ENCODE results near the gene FASTK.
"Not testable (repeated sequence)": the region's sequence is repeated elsewhere in the genome, so short reads cannot be mapped to it uniquely, and the experiment has no call there.

The FASTK gene

DNA sequence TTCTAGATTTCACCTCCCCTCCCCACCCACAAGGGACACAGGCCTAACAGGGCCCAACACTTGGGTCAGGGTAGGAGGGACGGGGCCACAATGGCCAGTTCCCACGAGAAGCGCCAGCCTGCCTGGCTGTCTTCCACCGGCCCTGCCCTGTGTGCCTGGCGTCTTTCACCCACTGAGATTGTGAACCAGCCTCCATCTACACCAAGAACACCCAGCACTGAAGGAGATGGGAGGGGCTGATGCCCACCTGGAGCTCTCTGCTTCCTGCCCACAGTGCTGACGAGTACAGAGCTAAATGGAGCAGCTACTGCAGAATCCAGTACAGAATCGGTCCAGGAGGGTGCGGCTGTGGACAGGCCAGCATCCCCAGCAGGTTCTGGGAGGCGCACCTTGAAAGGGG lies 34.6 kb downstream of the FASTK start:
- DNase-seq (ENCODE audit: low spot score in 2 of 2) (no peak), ATAC-seq (no peak)
- no peak overlapping the region for H3K4me3 Mint-ChIP-seq
- peak overlapping the region; percentile 43 for H3K27ac Mint-ChIP-seq
- no peaks in the 10 kb centered on the region for H3K4me1 Mint-ChIP-seq
- H3K9me3 Mint-ChIP-seq: no peaks in the 10 kb centered on the region
- H3K36me3 Mint-ChIP-seq: peaks cover 5% of the 10 kb centered on the region

DNA sequence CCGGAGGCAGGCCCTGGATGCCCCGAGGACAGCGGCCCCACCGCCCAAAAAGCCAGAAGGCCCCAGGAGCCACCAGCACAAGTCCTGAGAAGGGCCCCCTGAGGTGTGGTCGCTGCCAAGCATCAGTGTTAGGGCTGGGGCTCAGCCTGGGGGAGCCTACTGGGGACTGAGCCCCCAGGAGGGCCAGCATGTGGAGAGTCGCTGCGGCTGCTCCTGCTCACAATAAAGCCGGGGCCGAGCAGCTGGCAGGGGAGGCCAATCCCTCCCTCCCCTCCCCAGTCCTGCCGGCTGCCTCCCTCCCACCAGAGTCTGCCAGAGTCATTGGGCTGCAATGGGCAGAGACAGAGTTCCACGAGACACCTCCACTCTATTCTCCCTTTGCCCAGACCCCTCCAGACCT lies 35.3 kb downstream of the FASTK start:
- Mint-ChIP-seq H3K27ac (peak overlapping the region; percentile 43), H3K9me3 (no peaks in the 10 kb centered on the region), H3K4me3 (no peak overlapping the region), H3K36me3 (peaks cover 5% of the 10 kb centered on the region), H3K4me1 (peaks cover 1% of the 10 kb centered on the region)
- ATAC-seq (no peak), DNase-seq (ENCODE audit: low spot score in 2 of 2) (no peak)

DNA sequence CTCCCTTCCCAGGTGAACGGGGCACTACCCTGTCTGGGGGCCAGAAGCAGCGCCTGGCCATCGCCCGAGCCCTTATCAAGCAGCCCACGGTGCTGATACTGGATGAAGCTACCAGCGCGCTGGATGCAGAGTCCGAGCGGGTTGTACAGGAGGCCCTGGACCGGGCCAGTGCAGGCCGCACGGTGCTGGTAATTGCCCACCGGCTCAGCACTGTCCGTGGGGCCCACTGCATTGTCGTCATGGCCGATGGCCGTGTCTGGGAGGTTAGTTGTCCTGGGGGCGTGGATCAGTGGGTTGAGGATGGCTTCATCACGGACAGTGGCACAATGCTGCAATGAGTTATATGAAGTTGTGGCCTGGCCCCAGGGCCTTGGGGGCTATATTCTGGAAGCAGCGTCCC lies 36.6 kb downstream of the FASTK start:
- H3K4me1 Mint-ChIP-seq: peaks cover 14% of the 10 kb centered on the region
- no peaks in the 10 kb centered on the region for H3K9me3 Mint-ChIP-seq
- H3K27ac Mint-ChIP-seq: no peak overlapping the region
- DNase-seq (ENCODE audit: low spot score in 2 of 2): no peak
- no peak for ATAC-seq
- H3K4me3 Mint-ChIP-seq: no peak overlapping the region
- peaks cover 11% of the 10 kb centered on the region for H3K36me3 Mint-ChIP-seq

DNA sequence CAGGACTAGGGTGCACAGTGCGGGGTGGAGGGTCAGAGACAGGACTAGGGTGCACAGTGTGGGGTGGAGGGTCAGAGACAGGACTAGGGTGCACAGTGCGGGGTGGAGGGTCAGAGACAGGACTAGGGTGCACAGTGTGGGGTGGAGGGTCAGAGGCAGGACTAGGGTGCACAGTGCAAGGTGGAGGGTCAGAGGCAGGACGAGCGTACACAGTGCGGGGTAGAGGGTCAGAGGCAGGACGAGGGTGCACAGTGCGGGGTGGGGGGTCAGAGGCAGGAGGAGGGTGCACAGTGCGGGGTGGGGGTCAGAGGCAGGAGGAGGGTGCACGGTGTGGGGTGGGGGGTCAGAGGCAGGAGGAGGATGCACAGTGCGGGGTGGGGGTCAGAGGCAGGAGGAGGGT lies 37.2 kb downstream of the FASTK start:
- ATAC-seq: not testable (repeated sequence)

DNA sequence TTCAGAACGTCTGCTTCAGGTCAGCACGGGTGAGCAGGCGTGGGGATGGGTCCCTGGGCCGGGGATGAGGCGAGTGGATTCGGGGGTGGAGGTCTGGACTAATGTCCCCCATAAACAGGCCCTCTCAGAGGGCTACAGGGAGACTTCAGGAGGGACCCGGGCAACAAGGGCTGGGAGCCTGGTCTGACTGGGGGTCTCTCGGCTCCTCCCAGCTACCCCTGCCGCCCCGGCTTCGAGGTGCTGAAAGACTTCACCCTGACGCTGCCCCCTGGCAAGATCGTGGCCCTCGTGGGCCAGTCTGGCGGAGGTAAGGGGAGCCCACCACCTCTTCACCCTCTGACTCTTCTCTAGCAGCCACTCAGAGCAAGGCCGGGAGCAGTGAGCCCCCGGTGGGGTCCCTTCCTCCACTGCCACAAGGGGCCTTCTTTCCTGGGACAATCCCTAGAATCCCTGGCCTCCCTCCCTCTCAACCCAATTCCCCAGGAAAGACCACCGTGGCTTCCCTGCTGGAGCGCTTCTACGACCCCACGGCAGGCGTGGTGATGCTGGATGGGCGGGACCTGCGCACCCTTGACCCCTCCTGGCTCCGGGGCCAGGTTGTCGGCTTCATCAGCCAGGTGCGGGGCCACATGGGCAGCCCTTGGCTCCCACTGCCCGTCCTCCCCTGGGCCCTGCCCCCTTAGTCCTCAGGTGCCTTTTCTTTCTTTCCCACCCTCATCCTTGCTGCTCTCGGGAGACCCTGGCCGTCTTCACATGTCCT lies 39.8 kb downstream of the FASTK start:
- peaks cover 21% of the 10 kb centered on the region for H3K4me1 Mint-ChIP-seq
- H3K36me3 Mint-ChIP-seq: peaks cover 28% of the 10 kb centered on the region
- H3K4me3 Mint-ChIP-seq: no peak overlapping the region
- ATAC-seq (no peak), DNase-seq (ENCODE audit: low spot score in 2 of 2) (no peak)
- H3K27ac Mint-ChIP-seq: peak overlapping the region; percentile 78
- H3K9me3 Mint-ChIP-seq: no peaks in the 10 kb centered on the region

More for the DNA sequence above, 37.2 kb downstream of the FASTK start:
- H3K4me3 Mint-ChIP-seq; DNase-seq (ENCODE audit: low spot score in 2 of 2); H3K9me3 Mint-ChIP-seq; H3K27ac Mint-ChIP-seq: not testable (repeated sequence)
- Mint-ChIP-seq H3K36me3 (peaks cover 12% of the 10 kb centered on the region), H3K4me1 (peaks cover 20% of the 10 kb centered on the region)

DNA sequence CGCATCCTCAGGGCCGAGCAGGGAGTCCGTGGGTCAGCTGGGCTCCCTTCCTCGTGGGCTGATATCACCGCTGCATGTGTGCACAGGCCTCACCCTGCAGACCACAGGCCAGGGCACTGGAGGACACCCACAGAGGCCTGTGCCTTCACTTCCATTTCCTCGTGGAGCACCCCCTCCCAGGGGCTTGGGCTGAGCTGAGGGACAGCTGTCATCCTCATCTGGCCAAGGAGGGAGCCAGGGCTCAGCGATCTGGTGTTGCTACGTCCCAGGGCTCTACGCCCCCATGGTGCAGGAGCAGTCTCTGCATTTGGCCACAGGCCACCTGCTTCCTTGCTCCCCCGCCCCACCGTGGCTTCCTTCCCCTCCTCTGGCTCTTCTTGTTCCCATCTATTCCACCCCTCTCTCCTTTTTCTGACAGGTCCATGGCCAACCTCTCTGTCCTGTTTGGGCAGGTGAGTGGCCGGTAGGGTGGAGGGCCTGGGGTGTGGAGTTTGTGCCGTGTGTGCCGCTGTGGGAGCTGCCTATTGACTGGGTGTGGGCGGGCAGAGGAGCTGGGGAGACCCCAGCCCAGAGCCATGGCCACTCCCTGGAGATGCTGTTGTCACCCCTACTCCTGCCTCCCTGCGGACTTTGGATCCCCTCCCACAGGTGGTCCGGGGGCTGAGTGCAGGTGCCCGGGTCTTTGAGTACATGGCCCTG lies 40.6 kb downstream of the FASTK start:
- peaks cover 28% of the 10 kb centered on the region for H3K36me3 Mint-ChIP-seq
- H3K4me3 Mint-ChIP-seq: peak overlapping the region; percentile 56
- H3K9me3 Mint-ChIP-seq: no peaks in the 10 kb centered on the region
- H3K4me1 Mint-ChIP-seq: peaks cover 21% of the 10 kb centered on the region
- no peak for DNase-seq (ENCODE audit: low spot score in 2 of 2)
- peak overlapping the region; percentile 97 for H3K27ac Mint-ChIP-seq
- no peak for ATAC-seq

DNA sequence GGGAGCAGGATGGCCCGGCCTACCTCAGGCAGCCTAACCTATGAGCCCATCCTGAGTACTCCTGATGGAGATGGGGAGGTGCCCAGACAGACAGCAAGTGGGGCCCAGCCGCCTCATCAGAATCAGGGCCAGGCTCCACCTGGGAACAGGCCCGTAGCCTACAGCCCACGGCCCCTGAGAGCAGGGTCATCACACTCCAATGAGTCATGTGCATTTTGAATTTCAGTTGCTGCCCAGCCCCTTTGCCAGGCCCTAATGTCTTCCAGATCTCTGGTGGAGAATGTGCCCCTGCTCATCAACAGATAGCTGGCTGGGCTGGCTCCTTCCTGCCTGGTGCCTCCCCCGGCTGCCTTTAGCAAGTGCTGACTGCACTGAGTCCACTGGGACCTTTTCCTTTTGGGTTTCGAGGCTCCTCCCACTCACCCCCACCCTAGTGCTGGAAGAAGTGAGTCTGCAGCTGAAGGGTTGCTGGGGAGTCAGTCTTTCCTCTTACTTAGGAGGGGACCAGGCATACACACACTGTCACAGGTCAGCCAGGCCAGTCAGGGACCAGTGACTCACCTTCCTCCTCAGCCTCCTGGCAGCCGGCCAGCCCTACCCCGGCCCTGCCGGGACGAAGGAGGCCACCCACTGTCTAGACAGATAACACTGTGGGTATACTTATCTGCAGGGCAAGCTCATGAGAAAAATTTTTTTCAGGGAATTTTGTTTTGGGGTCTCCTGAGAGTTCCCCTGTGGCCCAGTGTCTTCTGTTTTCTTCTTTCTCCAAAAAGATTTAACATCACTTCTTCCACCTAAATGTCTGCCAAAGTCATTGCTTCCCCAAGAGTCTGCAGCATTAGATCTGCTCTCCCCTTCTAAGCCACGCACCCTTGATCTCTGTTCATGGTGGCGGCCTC lies 41.4 kb downstream of the FASTK start:
- peak overlapping the region; percentile 97 for H3K27ac Mint-ChIP-seq
- peak overlapping the region; percentile 56 for H3K4me3 Mint-ChIP-seq
- no peaks in the 10 kb centered on the region for H3K9me3 Mint-ChIP-seq
- peaks cover 24% of the 10 kb centered on the region for H3K36me3 Mint-ChIP-seq
- peaks cover 21% of the 10 kb centered on the region for H3K4me1 Mint-ChIP-seq
- ATAC-seq: peak; percentile 96
- peak; percentile 70 to 83 for DNase-seq (ENCODE audit: low spot score in 2 of 2)

DNA sequence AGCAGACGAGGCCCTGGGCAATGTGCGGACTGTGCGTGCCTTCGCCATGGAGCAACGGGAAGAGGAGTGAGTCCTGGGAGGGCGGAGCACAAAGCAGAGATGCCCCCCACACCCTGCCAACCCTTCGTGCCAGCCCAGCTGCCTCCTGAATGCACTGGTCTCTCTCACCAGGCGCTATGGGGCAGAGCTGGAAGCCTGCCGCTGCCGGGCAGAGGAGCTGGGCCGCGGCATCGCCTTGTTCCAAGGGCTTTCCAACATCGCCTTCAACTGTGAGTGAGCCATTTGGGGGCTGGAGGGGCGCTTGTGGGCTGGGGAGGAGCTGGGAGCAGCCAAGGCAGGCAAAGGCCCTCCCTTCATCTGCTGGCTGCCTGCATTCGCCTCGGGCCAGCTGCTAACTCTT lies 44.7 kb downstream of the FASTK start:
- H3K27ac Mint-ChIP-seq: peak overlapping the region; percentile 70
- no peak for DNase-seq (ENCODE audit: low spot score in 2 of 2)

DNA sequence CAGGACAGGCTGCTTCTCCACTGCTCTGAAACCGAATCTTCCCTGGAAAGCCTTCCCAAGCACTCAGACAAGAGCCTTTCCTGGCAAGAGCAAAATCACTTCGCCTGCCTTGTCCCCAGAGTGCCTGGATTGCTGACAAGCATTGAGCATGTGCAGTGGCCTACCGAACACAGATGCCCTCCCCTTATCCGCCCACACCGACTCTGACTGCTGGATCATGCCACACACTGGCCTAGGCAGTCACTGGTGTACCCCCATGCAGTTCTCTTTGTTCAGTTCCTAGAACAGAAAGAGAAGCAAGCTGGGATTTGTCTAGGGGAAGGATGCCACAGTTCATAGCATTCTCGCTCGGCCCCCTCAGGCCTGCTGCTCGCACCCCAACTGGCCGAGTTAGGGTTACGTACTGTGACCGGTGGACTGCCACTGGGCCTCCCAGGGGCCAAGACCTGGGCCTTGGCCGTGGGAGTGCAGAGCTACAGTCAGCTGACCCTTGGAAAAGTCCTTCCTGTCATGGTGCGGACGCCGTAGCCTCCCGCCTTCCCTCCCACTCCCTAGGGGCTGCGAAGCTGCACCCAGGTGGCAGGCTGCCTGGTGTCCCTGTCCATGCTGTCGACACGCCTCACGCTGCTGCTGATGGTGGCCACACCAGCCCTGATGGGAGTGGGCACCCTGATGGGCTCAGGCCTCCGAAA lies 45.4 kb downstream of the FASTK start:
- H3K4me1 Mint-ChIP-seq: peaks cover 18% of the 10 kb centered on the region
- peak overlapping the region; percentile 70 for H3K27ac Mint-ChIP-seq
- H3K9me3 Mint-ChIP-seq: no peaks in the 10 kb centered on the region
- no peak overlapping the region for H3K4me3 Mint-ChIP-seq
- ATAC-seq (no peak), DNase-seq (ENCODE audit: low spot score in 2 of 2) (no peak)
- peaks cover 39% of the 10 kb centered on the region for H3K36me3 Mint-ChIP-seq

More for the DNA sequence above, 44.7 kb downstream of the FASTK start:
- Mint-ChIP-seq H3K4me1 (peaks cover 21% of the 10 kb centered on the region), H3K4me3 (no peak overlapping the region), H3K36me3 (peaks cover 34% of the 10 kb centered on the region), H3K9me3 (no peaks in the 10 kb centered on the region)
- no peak for ATAC-seq

DNA sequence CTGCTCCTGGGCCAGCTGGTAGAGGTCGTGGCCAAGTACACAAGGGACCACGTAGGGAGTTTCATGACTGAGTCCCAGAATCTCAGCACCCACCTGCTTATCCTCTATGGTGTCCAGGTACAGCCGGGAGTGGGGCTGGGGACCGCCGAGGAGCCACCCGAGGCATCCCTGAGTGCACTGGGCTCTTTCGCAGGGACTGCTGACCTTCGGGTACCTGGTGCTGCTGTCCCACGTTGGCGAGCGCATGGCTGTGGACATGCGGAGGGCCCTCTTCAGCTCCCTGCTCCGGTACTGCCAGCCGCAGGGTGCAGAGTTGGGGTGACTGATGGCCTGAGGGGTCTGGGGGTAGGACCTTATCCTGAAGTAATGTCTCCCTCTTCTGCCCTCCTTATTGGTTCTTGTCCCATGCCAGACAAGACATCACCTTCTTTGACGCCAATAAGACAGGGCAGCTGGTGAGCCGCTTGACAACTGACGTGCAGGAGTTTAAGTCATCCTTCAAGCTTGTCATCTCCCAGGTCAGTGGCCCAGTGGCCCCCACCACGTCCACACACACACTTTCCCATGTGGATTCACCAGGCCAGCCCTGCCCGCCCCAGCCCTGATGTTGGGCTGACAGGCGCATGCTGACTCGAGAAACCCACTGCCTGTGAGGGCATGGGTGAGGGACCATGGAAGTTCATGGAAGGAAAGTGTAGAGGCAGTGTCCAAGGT lies 46.1 kb downstream of the FASTK start:
- Mint-ChIP-seq H3K4me1 (peaks cover 11% of the 10 kb centered on the region), H3K9me3 (no peaks in the 10 kb centered on the region), H3K4me3 (no peak overlapping the region), H3K27ac (no peak overlapping the region), H3K36me3 (peaks cover 38% of the 10 kb centered on the region)
- ATAC-seq (no peak), DNase-seq (ENCODE audit: low spot score in 2 of 2) (no peak)

DNA sequence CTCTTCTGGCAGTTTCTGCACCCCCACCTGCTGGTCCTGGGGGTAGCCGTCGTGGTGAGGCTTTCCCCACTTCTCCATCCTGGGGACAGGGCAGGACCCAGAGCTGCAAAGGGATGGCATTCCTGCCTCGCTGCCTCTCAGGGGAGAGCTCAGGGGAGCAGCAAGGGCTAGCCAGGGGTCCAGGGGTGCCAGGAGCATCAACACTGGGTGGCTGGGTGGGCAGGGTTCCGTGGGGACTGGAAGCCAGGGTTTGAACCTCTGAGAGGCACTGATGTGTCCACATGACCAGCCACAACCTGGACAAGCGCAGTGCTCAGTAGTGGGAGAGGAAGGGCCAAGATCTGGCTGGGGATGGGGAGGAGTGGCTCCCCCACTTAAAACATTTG lies 46.8 kb downstream of the FASTK start:
- no peak for ATAC-seq

DNA sequence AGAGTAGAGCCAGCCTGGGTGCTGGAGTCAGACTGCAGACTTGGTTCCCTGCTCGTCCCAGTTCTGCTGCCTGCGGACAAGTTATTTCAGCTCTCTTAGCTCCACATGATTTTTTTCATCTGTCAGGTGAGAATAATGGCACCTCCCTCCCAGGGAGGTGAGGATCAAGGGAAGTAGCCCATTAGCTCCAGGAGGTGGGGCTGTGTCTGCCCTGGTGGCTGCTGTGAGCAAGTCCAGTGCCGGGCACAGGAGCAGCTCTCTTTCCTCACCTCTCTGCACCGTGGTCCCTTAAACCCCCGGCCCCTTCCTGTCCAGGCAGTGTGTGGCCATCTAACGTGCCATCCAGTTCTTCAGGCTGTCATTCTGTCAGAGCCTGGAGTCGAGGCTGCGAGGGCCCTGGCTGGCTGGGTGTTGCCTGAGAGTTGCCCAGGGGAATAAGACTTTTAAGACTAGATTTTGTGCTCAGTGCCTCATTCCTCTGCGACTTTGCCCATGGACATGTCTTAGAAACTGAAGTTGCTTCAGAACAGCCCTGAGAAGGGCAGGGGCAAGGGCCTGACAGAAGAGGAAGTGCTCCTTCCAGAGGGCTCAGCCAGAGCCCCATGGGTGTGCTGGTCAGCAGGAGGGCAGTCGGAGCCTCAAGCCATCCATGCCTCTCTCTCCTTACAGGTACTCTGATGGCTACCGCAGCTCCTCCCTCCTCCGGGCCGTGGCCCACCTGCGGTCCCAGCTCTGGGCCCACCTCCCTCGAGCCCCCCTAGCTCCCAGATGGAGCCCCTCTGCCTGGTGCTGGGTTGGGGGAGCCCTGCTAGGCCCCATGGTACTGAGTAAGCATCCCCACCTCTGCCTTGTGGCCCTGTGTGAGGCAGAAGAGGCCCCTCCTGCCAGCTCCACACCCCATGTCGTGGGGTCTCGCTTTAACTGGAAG lies 47.4 kb downstream of the FASTK start:
- no peak overlapping the region for H3K4me3 Mint-ChIP-seq
- H3K9me3 Mint-ChIP-seq: no peaks in the 10 kb centered on the region
- DNase-seq (ENCODE audit: low spot score in 2 of 2) (no peak), ATAC-seq (no peak)
- peaks cover 40% of the 10 kb centered on the region for H3K36me3 Mint-ChIP-seq
- peaks cover 8% of the 10 kb centered on the region for H3K4me1 Mint-ChIP-seq
- H3K27ac Mint-ChIP-seq: peak overlapping the region; percentile 74

More for the DNA sequence above, 46.8 kb downstream of the FASTK start:
- Mint-ChIP-seq H3K36me3 (peaks cover 33% of the 10 kb centered on the region), H3K4me3 (no peak overlapping the region), H3K9me3 (no peaks in the 10 kb centered on the region), H3K4me1 (peaks cover 8% of the 10 kb centered on the region), H3K27ac (no peak overlapping the region)
- no peak for DNase-seq (ENCODE audit: low spot score in 2 of 2)

DNA sequence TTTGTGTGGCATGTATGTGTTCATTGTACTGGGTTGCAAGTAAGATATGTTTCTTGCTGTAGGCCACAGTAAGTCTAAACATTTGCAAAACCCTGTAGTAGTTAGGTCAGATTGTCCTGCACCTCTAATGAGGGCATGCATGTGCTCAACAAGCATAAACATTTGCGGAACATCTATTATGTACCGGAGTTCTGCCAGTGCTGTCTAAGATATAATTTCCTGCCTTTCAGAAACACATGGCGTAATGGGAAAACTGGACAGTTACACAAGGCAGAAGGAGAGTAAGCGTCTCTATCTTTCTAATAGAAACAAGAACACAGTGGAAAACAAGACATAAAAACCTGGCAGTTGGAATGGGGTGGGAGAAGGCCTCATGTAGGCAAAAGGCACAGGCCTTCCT lies 49.6 kb downstream of the FASTK start:
- Mint-ChIP-seq H3K9me3 (no peaks in the 10 kb centered on the region), H3K4me3 (no peak overlapping the region), H3K36me3 (peaks cover 28% of the 10 kb centered on the region), H3K27ac (no peak overlapping the region), H3K4me1 (peaks cover 17% of the 10 kb centered on the region)
- no peak for ATAC-seq
- no peak for DNase-seq (ENCODE audit: low spot score in 2 of 2)

Data from stimulated activated effector memory CD8-positive, alpha-beta T cell treated with anti-CD3 and anti-CD28 coated beads, Interleukin-12 subunit alpha, Interleukin-12 subunit beta, amount 100 ng/mL, for 72 hours (primary cell).